OCI-LY3 (cell line): ENCODE data around the gene RGS6.

Source experiments
- CTCF ChIP-seq: fragments of 200-600, 300-600 bp; sonication (generic); IDR thresholded peaks from 2 replicates; pipeline ENCODE4 v1.5.1; 2014; ENCODE audit warnings: antibody characterized with exemption, low read length, low read depth
- EZH2phosphoT487 ChIP-seq: fragments of 200-600 bp; shearing (Covaris generic); IDR thresholded peaks from 2 replicates; pipeline ENCODE4 v1.6.1; 2018; ENCODE audit warnings: antibody characterized with exemption, mixed run types, low read depth

DNA sequence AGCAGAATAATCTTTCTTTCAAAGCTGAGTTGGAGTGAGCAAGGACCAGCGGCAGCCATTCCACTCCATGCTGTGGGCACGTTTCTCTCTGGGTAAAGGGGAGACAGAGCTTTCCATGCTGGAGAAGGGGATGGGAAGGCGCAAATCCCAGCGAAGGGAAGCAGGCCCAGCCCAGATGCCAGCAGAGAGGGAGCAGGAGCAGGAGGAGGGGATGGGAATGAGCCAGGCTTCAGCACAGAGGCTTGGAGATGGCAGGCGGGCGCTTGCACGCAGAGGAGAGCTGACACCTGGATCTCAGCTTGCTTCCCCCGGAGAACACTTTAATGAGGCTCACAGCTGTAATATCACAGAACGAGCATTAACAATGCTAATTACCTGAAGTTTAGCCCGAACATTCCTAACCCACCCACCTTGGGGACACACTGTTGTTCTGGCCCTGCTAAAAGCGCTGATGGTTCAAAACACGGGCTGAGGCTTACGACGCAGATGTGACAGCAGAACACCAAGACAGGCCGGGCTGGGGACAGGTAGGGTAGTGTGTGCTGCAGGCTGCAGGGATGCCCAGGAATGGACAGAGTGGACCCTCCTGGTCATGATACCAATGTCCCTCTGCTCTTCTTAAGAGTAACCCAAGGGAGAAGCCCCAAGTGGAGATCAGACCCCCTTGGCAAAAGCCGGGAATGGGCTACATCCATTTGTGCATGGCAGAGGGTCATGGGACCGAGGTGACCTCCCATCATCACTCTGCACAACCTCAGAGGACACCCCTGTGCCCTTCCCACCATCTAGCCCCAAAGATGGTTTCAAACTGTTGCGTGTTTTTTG is 673.1 kb downstream of the RGS6 start:
- TF ChIP-seq CTCF (no peak), EZH2phosphoT487 (no peak)
